ENCODE measurements around the gene RTP5. TPM values are rescaled to one million over a fixed set of nuclear protein-coding genes. Genes with fewer than 3 reads are reported as not detected.
A peak's percentile ranks its signal among the peaks of the same experiment; 100 is the strongest.
"Not testable (repeated sequence)": the region's sequence is repeated elsewhere in the genome, so short reads cannot be mapped to it uniquely, and the experiment has no call there.

RTP5 gene
- total RNA-seq, 2 experiments from 2014 or later: 0.30 to 0.36 TPM

DNA sequence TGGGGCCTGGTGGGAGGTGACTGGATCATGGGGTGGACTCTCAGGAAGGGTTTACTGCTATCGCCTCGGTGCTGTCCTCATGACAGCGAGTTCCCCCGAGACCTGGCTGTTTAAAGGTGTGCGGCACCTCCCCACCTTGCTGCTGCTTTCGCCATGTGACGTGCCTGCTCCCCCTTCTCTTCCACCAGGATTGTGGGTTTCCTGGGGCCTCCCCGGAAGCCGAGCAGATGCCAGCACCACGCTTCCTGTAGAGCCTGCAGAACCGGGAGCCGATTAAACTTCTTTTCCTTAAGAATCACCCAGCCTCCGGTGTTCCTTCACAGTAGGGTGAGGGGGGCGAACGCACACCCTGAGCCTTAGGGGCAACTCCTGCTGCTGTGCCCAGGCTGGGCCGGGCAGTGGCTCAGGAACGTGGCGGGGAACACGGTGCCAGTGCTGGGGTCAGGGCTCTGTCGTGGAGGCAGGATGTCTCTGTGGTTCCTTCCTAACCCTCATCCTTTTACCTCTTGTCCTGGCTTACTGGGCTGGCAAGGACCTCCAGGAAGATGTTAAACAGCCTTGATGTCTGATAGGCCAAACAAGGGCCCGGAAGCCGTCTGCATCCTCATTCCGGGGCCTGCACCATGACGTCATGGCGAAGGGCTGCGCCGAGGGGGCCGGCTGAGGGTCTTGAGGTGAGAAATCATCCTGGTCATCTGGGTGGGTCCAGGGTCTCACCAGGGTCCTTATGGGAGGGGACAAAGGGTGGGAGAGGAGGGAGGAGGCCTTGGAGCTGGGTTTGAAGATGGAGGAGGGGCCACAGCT, 47.9 kb upstream of the RTP5 start:
- H3K4me3 Mint-ChIP-seq: no peak overlapping the region
- no peak overlapping the region for H3K4me3 ChIP-seq (ENCODE audit: low read length)
- peaks cover 23% of the 10 kb centered on the region for H3K4me1 ChIP-seq (ENCODE audit: insufficient read depth, low read length)
- no peaks in the 10 kb centered on the region for H3K9me3 Mint-ChIP-seq
- DNase-seq (no peak), ATAC-seq (ENCODE audit: poor library complexity) (no peak)
- no peak overlapping the region for H3K27ac ChIP-seq (ENCODE audit: low read depth in 1 of 2, low read length in 2 of 2)
- peaks cover 0 to 3% of the 10 kb centered on the region in 2 experiments for H3K27me3 ChIP-seq (ENCODE audit: control insufficient read depth in 1 of 2, insufficient read depth in 2 of 2, low read length in 2 of 2)
- H3K9me3 ChIP-seq (ENCODE audit: control insufficient read depth in 1 of 2, insufficient read depth in 1 of 2, low read length in 2 of 2): peaks cover under 1 to 9% of the 10 kb centered on the region in 2 experiments
- no peak overlapping the region for H3K27ac Mint-ChIP-seq
- ChIA-PET CTCF (no interaction called here), POLR2A (no interaction called here)
- peaks cover 5% of the 10 kb centered on the region for H3K4me1 Mint-ChIP-seq (ENCODE audit: low read depth)
- TF ChIP-seq, protein P1, sequence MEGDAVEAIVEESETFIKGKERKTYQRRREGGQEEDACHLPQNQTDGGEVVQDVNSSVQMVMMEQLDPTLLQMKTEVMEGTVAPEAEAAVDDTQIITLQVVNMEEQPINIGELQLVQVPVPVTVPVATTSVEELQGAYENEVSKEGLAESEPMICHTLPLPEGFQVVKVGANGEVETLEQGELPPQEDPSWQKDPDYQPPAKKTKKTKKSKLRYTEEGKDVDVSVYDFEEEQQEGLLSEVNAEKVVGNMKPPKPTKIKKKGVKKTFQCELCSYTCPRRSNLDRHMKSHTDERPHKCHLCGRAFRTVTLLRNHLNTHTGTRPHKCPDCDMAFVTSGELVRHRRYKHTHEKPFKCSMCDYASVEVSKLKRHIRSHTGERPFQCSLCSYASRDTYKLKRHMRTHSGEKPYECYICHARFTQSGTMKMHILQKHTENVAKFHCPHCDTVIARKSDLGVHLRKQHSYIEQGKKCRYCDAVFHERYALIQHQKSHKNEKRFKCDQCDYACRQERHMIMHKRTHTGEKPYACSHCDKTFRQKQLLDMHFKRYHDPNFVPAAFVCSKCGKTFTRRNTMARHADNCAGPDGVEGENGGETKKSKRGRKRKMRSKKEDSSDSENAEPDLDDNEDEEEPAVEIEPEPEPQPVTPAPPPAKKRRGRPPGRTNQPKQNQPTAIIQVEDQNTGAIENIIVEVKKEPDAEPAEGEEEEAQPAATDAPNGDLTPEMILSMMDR (IDR thresholded peaks at IDR 0.05): no peak
- H3K36me3 ChIP-seq (ENCODE audit: insufficient read depth, low read length): no peaks in the 10 kb centered on the region
- intact Hi-C loops (cut with DNase I, micrococcal nuclease): no loop called here
- H3K36me3 Mint-ChIP-seq (ENCODE audit: low read depth): no peaks in the 10 kb centered on the region
- peaks cover 9% of the 10 kb centered on the region for H3K27me3 Mint-ChIP-seq

DNA sequence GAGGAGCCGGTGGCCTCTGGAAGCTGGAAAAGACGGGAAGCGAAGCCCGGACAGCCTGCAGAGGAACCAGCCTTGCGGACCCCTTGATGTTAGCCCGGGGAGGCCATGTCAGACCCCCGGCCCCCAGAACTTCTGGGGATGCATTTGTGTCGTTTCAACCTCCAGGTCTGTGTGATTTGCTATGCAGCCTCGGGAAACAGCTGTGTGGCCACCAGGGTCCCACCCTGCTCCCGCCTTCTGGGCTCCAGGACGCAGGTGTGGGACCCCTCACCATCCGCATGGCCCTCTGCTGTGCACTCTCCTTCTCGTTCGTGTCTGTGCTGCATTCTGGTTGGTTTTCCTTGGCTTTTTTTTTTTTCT, 47.3 kb upstream of the RTP5 start:
- peaks cover 5% of the 10 kb centered on the region for H3K4me1 Mint-ChIP-seq (ENCODE audit: low read depth)
- peaks cover 9% of the 10 kb centered on the region for H3K27me3 Mint-ChIP-seq
- Histone ChIP-seq H3K4me1 (ENCODE audit: insufficient read depth, low read length) (peaks cover 17% of the 10 kb centered on the region), H3K36me3 (ENCODE audit: insufficient read depth, low read length) (no peaks in the 10 kb centered on the region), H3K27me3 (ENCODE audit: control insufficient read depth in 1 of 2, insufficient read depth in 2 of 2, low read length in 2 of 2) (peaks cover 0 to 3% of the 10 kb centered on the region in 2 experiments), H3K27ac (ENCODE audit: low read depth in 1 of 2, low read length in 2 of 2) (no peak overlapping the region), H3K9me3 (ENCODE audit: control insufficient read depth in 1 of 2, insufficient read depth in 1 of 2, low read length in 2 of 2) (peaks cover 7 to 9% of the 10 kb centered on the region in 2 experiments), H3K4me3 (ENCODE audit: low read length) (no peak overlapping the region)
- ChIA-PET POLR2A (no interaction called here), CTCF (no interaction called here)
- no peak overlapping the region for H3K4me3 Mint-ChIP-seq
- no peaks in the 10 kb centered on the region for H3K36me3 Mint-ChIP-seq (ENCODE audit: low read depth)
- TF ChIP-seq, protein P1 (IDR thresholded peaks at IDR 0.05): no peak
- intact Hi-C loops (cut with DNase I, micrococcal nuclease): no loop called here
- H3K27ac Mint-ChIP-seq: no peak overlapping the region
- DNase-seq (no peak), ATAC-seq (ENCODE audit: poor library complexity) (no peak)
- H3K9me3 Mint-ChIP-seq: peaks cover 2% of the 10 kb centered on the region

DNA sequence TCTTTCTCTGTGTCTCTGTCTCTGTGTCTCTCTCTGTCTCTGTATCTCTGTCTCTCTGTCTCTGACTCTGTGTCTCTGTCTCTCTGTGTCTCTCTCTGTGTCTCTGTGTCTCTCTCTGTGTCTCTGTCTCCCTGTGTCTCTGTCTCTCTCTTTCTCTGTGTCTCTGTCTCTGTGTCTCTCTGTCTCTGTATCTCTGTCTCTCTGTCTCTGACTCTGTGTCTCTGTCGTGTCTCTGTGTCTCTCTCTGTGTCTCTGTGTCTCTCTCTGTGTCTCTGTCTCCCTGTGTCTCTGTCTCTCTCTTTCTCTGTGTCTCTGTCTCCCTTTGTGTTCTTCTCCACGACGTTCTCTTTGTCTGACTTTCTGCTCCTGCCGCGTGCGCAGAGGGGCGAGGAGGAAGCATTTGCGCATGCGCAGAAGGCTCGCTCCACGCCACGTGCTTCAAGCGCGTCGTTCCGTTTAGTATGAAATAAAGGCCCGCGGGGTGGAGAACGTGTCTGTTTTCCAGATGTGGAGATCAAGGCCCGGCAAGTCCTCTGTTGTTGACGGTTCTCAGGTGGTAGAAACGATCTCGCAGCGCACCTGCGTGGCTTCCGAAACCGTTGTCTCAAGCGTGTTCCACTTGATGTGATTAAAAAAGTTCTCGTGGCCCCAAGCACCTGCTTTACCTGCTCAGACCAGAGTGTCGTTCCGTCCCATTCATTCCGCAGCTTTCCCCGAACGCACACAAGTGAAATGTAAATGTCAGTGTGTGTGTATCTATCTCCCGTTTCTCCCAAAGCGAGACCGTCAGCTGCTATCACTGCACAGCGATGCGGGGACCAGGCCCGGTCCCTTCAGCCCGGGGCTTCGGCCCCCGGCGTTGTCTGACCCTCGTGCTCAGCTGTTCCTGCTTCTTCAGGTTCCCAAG, 45.7 kb upstream of the RTP5 start:
- intact Hi-C loops (cut with DNase I, micrococcal nuclease); ATAC-seq (ENCODE audit: poor library complexity); H3K4me3 ChIP-seq (ENCODE audit: low read length); H3K27me3 ChIP-seq (ENCODE audit: control insufficient read depth in 1 of 2, insufficient read depth in 2 of 2, low read length in 2 of 2); H3K27ac ChIP-seq (ENCODE audit: low read depth in 1 of 2, low read length in 2 of 2); H3K9me3 Mint-ChIP-seq; POLR2A ChIA-PET; H3K4me3 Mint-ChIP-seq; H3K27me3 Mint-ChIP-seq; H3K36me3 Mint-ChIP-seq (ENCODE audit: low read depth); H3K36me3 ChIP-seq (ENCODE audit: insufficient read depth, low read length); H3K4me1 Mint-ChIP-seq (ENCODE audit: low read depth): not testable (repeated sequence)
- H3K4me1 ChIP-seq (ENCODE audit: insufficient read depth, low read length): peaks cover 12% of the 10 kb centered on the region
- H3K9me3 ChIP-seq (ENCODE audit: control insufficient read depth in 1 of 2, insufficient read depth in 1 of 2, low read length in 2 of 2): peaks cover 13% of the 10 kb centered on the region in 2 experiments
- DNase-seq: peak in 1 of 14 experiments; percentile 37
- peak overlapping the region; percentile 1 for H3K27ac Mint-ChIP-seq
- CTCF ChIA-PET: interaction anchor here (1.1 kb wide), 1 partner anchor 11 kb away, joined by 4 read pairs; no protein-coding TSS in a partner anchor
